ENCODE data around the gene CRHR1.

DNA sequence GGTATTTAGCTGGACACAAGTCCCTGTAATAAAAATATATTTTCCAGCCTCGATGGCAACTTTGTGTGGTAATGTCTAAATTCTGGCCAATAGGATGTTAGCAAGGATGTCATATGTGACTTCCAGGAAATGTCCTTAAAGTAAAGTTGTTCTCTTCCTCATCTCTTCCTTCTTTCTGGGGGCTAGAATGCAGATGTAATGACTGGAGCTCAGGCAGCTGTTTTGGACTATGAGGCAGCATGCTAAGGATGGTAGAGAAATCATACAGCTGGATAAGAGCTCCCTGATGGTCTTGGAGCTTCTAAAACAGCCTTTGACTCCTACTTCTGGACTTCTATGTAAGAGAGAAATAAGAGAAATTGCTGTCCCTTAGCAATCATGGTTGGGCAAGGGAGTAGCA is 93.3 kb downstream of the CRHR1 start:
- TF ChIP-seq POLR2A (IDR thresholded peaks at IDR 0.05; ENCODE audit: low read depth, low read length) (no peak), FOS (IDR thresholded peaks at IDR 0.05; ENCODE audit: low read depth, low read length) (no peak), MAFK (IDR thresholded peaks at IDR 0.05; ENCODE audit: low read depth, low read length) (no peak), CEBPB (IDR thresholded peaks at IDR 0.05; ENCODE audit: low read depth, low read length) (no peak), MAZ (IDR thresholded peaks at IDR 0.05; ENCODE audit: borderline replicate concordance, low read depth, low read length) (no peak), MXI1 (IDR thresholded peaks at IDR 0.05; ENCODE audit: borderline replicate concordance, low read depth, low read length) (no peak), NFE2L2 (IDR thresholded peaks at IDR 0.05; ENCODE audit: low read depth, low read length) (no peak), BHLHE40 (IDR thresholded peaks at IDR 0.05; ENCODE audit: low read depth, low read length) (no peak)
- TF ChIP-seq, protein P1, sequence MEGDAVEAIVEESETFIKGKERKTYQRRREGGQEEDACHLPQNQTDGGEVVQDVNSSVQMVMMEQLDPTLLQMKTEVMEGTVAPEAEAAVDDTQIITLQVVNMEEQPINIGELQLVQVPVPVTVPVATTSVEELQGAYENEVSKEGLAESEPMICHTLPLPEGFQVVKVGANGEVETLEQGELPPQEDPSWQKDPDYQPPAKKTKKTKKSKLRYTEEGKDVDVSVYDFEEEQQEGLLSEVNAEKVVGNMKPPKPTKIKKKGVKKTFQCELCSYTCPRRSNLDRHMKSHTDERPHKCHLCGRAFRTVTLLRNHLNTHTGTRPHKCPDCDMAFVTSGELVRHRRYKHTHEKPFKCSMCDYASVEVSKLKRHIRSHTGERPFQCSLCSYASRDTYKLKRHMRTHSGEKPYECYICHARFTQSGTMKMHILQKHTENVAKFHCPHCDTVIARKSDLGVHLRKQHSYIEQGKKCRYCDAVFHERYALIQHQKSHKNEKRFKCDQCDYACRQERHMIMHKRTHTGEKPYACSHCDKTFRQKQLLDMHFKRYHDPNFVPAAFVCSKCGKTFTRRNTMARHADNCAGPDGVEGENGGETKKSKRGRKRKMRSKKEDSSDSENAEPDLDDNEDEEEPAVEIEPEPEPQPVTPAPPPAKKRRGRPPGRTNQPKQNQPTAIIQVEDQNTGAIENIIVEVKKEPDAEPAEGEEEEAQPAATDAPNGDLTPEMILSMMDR (conservative IDR thresholded peaks at IDR 0.05; ENCODE audit: low read depth, low read length) = no peak
